SK-N-SH (cell line): ENCODE measurements around the gene SLC24A5. TPM values are rescaled to one million over a fixed set of nuclear protein-coding genes. Genes with fewer than 3 reads are reported as not detected.

Experiments used
- CTCF ChIA-PET: fragments of 300-600, 350-600 bp; formaldehyde crosslinking; extraction: SDS; loops from one replicate; lab custom pipeline; 2021; lab: Yijun Ruan, JAX
- POLR2A ChIA-PET: fragments of 350-600 bp; sonication (Branson Sonifier 250); formaldehyde crosslinking; extraction: SDS; loops from one replicate; lab custom pipeline; 2020; ENCODE audit warnings: antibody characterized with exemption, inconsistent platforms; lab: Yijun Ruan, JAX
- DNase-seq: peaks from one replicate; pipeline ENCODE4 v3.0.0; 2012
- H2AFZ ChIP-seq: fragments of 200-600 bp; sonication (generic); 2 replicates; pipeline ENCODE4 v1.8.1; 2016; ENCODE audit warnings: antibody characterized with exemption, mild to moderate bottlenecking, low read depth
- H3F3A ChIP-seq: fragments of 200-600 bp; sonication (generic); replicated peaks from 2 replicates; pipeline ENCODE3; 2016; ENCODE audit warnings: antibody characterized with exemption, mild to moderate bottlenecking; ENCODE audit not compliant: insufficient read depth
- H3K27ac ChIP-seq, 2 experiments: fragments of 200-500 bp in 1 of 2; fragments of 200-600 bp in 1 of 2; sonication (Bioruptor generic) in 1 of 2; sonication (generic), shearing (Covaris generic) in 1 of 2; 2 replicates each; pipeline versions ENCODE4 v1.5.1 to v1.6.1; 2014 to 2016; ENCODE audit warnings: low read depth in 2 of 2, inconsistent platforms in 1 of 2, low read length in 1 of 2, mild to moderate bottlenecking in 1 of 2, mixed read lengths in 1 of 2
- H3K27me3 ChIP-seq: fragments of 200-600 bp; sonication (generic), shearing (Covaris generic); 2 replicates; pipeline ENCODE4 v1.6.1; 2016; ENCODE audit warnings: mixed run types; ENCODE audit not compliant: insufficient read depth
- H3K36me3 ChIP-seq, 2 experiments: fragments of 200-500 bp in 1 of 2; fragments of 200-600 bp in 1 of 2; sonication (Bioruptor generic) in 1 of 2; sonication (generic) in 1 of 2; replicated peaks in 1 of 2; 2 replicates each; pipeline versions ENCODE3 to v1.5.1; 2014 to 2016; ENCODE audit warnings: low read length in 1 of 2, mild to moderate bottlenecking in 1 of 2; ENCODE audit not compliant: insufficient read depth in 2 of 2, control insufficient read depth in 1 of 2
- H3K4me1 ChIP-seq, 2 experiments: fragments of 200-500 bp in 1 of 2; fragments of 200-600 bp in 1 of 2; sonication (Bioruptor generic) in 1 of 2; sonication (generic), shearing (Covaris generic) in 1 of 2; 2 replicates each; pipeline versions ENCODE4 v1.5.1 to v1.6.1; 2014 to 2016; ENCODE audit warnings: low read depth in 1 of 2, low read length in 1 of 2, mixed run types in 1 of 2; ENCODE audit not compliant: insufficient read depth in 2 of 2, control insufficient read depth in 1 of 2
- H3K4me2 ChIP-seq: fragments of 200-600 bp; sonication (generic), shearing (Covaris generic); 2 replicates; pipeline ENCODE4 v1.6.1; 2017; ENCODE audit warnings: mixed run types
- H3K4me3 ChIP-seq, 2 experiments: fragments of 200-500 bp in 1 of 2; fragments of 200-600 bp in 1 of 2; sonication (Bioruptor generic) in 1 of 2; sonication (generic), shearing (Covaris generic) in 1 of 2; 2 replicates each; pipeline versions ENCODE4 v1.5.1 to v1.8.1; 2014 to 2016; ENCODE audit warnings: low read depth in 2 of 2, inconsistent platforms in 1 of 2, low read length in 1 of 2, mild to moderate bottlenecking in 1 of 2, mixed read lengths in 1 of 2, moderate library complexity in 1 of 2
- H3K79me2 ChIP-seq: fragments of 200-600 bp; sonication (generic); 2 replicates; pipeline ENCODE4 v1.8.1; 2017; ENCODE audit warnings: mild to moderate bottlenecking; ENCODE audit not compliant: insufficient read depth
- H3K9ac ChIP-seq: fragments of 200-600 bp; sonication (generic); 2 replicates; pipeline ENCODE4 v1.6.1; 2017; ENCODE audit warnings: mixed run types
- H3K9me2 ChIP-seq: fragments of 200-600 bp; sonication (generic); 2 replicates; pipeline ENCODE4 v1.6.1; 2017; ENCODE audit warnings: mixed run types
- H3K9me3 ChIP-seq: fragments of 200-600 bp; sonication (generic); 2 replicates; pipeline ENCODE4 v1.6.1; 2017; ENCODE audit warnings: mixed run types, mild to moderate bottlenecking, moderate library complexity
- H4K20me1 ChIP-seq: fragments of 200-600 bp; sonication (generic); 2 replicates; pipeline ENCODE4 v1.6.1; 2017; ENCODE audit warnings: mild to moderate bottlenecking, mixed run types; ENCODE audit not compliant: insufficient read depth
- CHD2 ChIP-seq: fragments of 150-350 bp; IDR thresholded peaks from 2 replicates; pipeline ENCODE4 v1.6.1; 2018; ENCODE audit warnings: low read length; ENCODE audit not compliant: partially characterized antibody
- CTCF ChIP-seq: fragments of 200-600 bp; sonication (generic); IDR thresholded peaks from 2 replicates; pipeline ENCODE4 v1.6.1; 2017; ENCODE audit warnings: antibody characterized with exemption, mild to moderate bottlenecking, moderate library complexity
- EP300 ChIP-seq, 2 experiments: IDR thresholded peaks; 2 replicates each; pipeline versions ENCODE4 v1.4.0 to v1.6.1; 2012; ENCODE audit warnings: borderline replicate concordance in 1 of 2, low read depth in 1 of 2, low read length in 1 of 2
- EZH2phosphoT487 ChIP-seq: fragments of 200-600 bp; sonication (generic); IDR thresholded peaks from 2 replicates; pipeline ENCODE4 v1.6.1; 2017; ENCODE audit warnings: low read depth, mixed run types, mild to moderate bottlenecking, antibody characterized with exemption, moderate library complexity, borderline replicate concordance
- FOSL2 ChIP-seq: IDR thresholded peaks from 2 replicates; pipeline ENCODE4 v1.4.0; 2012; ENCODE audit warnings: low read depth, mild to moderate bottlenecking, moderate library complexity, borderline replicate concordance
- FOXJ3 ChIP-seq: sonication (generic); formaldehyde crosslinking; IDR thresholded peaks from 2 replicates; pipeline ENCODE4 v1.5.1; 2020; ENCODE audit warnings: mild to moderate bottlenecking, missing genetic modification reagents
- FOXM1 ChIP-seq: IDR thresholded peaks from 2 replicates; pipeline ENCODE4 v1.4.0; 2012; ENCODE audit warnings: low read depth, mild to moderate bottlenecking
- GABPA ChIP-seq: IDR thresholded peaks from 2 replicates; pipeline ENCODE4 v1.4.0; 2012; ENCODE audit warnings: low read depth, mild to moderate bottlenecking
- GATA2 ChIP-seq: sonication (generic); formaldehyde crosslinking; IDR thresholded peaks from 2 replicates; pipeline ENCODE4 v1.5.0; 2020; ENCODE audit warnings: mild to moderate bottlenecking, missing genetic modification reagents
- JUND ChIP-seq: IDR thresholded peaks from 2 replicates; pipeline ENCODE4 v1.4.0; 2012
- MXI1 ChIP-seq: IDR thresholded peaks from 2 replicates; pipeline ENCODE4 v1.6.1; 2012; ENCODE audit warnings: mild to moderate bottlenecking, low read depth, low read length, improper control_type of control experiment
- NFIC ChIP-seq: IDR thresholded peaks from 2 replicates; pipeline ENCODE4 v1.4.0; 2012; ENCODE audit warnings: borderline replicate concordance
- REST ChIP-seq: IDR thresholded peaks from 2 replicates; pipeline ENCODE4 v1.6.1; 2012; ENCODE audit warnings: mild to moderate bottlenecking, low read depth, low read length, moderate library complexity
- SIN3A ChIP-seq: IDR thresholded peaks from 2 replicates; pipeline ENCODE4 v1.6.1; 2012; ENCODE audit warnings: low read depth, mild to moderate bottlenecking, low read length, moderate library complexity, borderline replicate concordance
- USF2 ChIP-seq: fragments of 150-350 bp; IDR thresholded peaks from 2 replicates; pipeline ENCODE4 v1.6.1; 2017; ENCODE audit warnings: antibody characterized with exemption, low read length, low read depth, borderline replicate concordance
- WGBS: methylation state at CpG from one replicate; pipeline ENCODE4 v1.1.6; 2017; ENCODE audit warnings: low lambda C conversion rate; 5-methylcytosine and 5-hydroxymethylcytosine counted together
- polyA plus RNA-seq, 3 experiments: library from polyadenylated mRNA; depleted of rRNA; stranded (reverse); fragments of >200 nt; gene quantifications; 2 replicates each; pipeline ENCODE4 v1.2.3, GENCODE V29; 2012

SLC24A5 gene
- polyA plus RNA-seq, 1 of the 3 experiments (the other 2 are of a cell fraction), result not detected

GRCh38 chr15:48087844-48088243 lies 32.9 kb upstream of the SLC24A5 start:
- Histone ChIP-seq H3K4me3 (no peak overlapping the region), H3K4me1 (peaks cover 0 to 17% of the 10 kb centered on the region in 2 experiments; a peak in 1 of 4 replicates), H3K9me3 (no peaks in the 10 kb centered on the region), H4K20me1 (no peaks in the 10 kb centered on the region), H3K79me2 (no peaks in the 10 kb centered on the region), H3K9me2 (no peaks in the 10 kb centered on the region), H3K27ac (no peak overlapping the region), H3F3A (no peaks in the 10 kb centered on the region), H3K36me3 (no peaks in the 10 kb centered on the region), H3K27me3 (no peaks in the 10 kb centered on the region; the same call in 1 of the 2 replicates), H3K4me2 (no peak overlapping the region), H3K9ac (no peak overlapping the region), H2AFZ (no peak overlapping the region)
- TF ChIP-seq CTCF (no peak), USF2 (no peak), FOXM1 (no peak), REST (no peak), GATA2 (CRISPR knock-in tag) (no peak)
- POLR2A ChIA-PET, result no interaction called here
- DNase-seq, result no peak
- WGBS, result 35% methylated on average over 3 of the region's 3 CpGs
- CTCF ChIA-PET, result interaction anchor here (0.8 kb wide), 1 partner anchor 100 kb away, joined by 4 read pairs; no protein-coding TSS in a partner anchor

GRCh38 chr15:48089702-48090101 lies 31.1 kb upstream of the SLC24A5 start:
- Histone ChIP-seq H3K36me3 (no peaks in the 10 kb centered on the region), H3K4me2 (no peak overlapping the region), H3K27ac (no peak overlapping the region), H3K9me2 (no peaks in the 10 kb centered on the region), H2AFZ (no peak overlapping the region), H3F3A (no peaks in the 10 kb centered on the region), H4K20me1 (no peaks in the 10 kb centered on the region), H3K79me2 (no peaks in the 10 kb centered on the region), H3K9me3 (no peaks in the 10 kb centered on the region), H3K27me3 (no peaks in the 10 kb centered on the region; the same call in 1 of the 2 replicates), H3K4me1 (peaks cover 0 to 17% of the 10 kb centered on the region in 2 experiments; a peak in 1 of 4 replicates), H3K9ac (no peak overlapping the region), H3K4me3 (no peak overlapping the region)
- ChIA-PET POLR2A (no interaction called here), CTCF (no interaction called here)
- DNase-seq, result no peak
- 83% methylated on average over 6 of the region's 6 CpGs for WGBS
- no peak for TF ChIP-seq GABPA
- TF ChIP-seq GATA2 (CRISPR knock-in tag), result no peak
- TF ChIP-seq CHD2, result no peak
- no peak for TF ChIP-seq NFIC
- TF ChIP-seq REST, result no peak
- no peak for TF ChIP-seq JUND
- no peak for TF ChIP-seq FOSL2
- TF ChIP-seq EZH2phosphoT487, result no peak
- TF ChIP-seq MXI1, result no peak
- TF ChIP-seq SIN3A, result no peak
- no peak for TF ChIP-seq EP300 (IDR thresholded peaks at IDR 0.05; ENCODE audit: borderline replicate concordance in 1 of 2, low read depth in 1 of 2, low read length in 1 of 2)
- TF ChIP-seq FOXJ3 (CRISPR knock-in tag), result no peak
